NCI-H146 treated with DMSO at 0.1 percent for 48 hours (cell line): ENCODE data around the gene CYYR1.
"Not testable (repeated sequence)": the region's sequence is repeated elsewhere in the genome, so short reads cannot be mapped to it uniquely, and the experiment has no call there.

ENCODE experiments used
- DNase-seq: peaks from one replicate; lab custom pipeline; 2025; ENCODE audit not compliant: unreplicated experiment; lab: John Stamatoyannopoulos, UW

Gene CYYR1

DNA sequence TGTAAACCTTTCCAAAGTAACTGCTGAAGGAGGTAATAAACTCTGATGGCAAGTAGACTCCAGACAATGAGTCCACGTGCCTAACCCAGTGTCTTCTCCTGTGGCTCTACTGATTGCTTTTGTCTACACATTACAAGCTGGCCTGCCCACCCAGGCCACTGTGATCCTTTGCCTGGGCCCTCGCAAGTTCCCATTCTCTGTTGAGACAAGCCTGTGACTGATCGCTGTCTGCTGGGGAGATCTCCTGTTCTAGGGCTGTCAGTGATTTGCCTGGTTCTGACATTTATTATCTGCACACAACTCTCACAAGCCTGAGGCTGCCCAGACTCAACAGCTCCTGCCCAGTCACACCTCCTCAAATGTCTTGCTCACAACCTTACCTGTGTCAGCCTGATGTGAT is 81.4 kb downstream of the CYYR1 start:
- DNase-seq = no peak

DNA sequence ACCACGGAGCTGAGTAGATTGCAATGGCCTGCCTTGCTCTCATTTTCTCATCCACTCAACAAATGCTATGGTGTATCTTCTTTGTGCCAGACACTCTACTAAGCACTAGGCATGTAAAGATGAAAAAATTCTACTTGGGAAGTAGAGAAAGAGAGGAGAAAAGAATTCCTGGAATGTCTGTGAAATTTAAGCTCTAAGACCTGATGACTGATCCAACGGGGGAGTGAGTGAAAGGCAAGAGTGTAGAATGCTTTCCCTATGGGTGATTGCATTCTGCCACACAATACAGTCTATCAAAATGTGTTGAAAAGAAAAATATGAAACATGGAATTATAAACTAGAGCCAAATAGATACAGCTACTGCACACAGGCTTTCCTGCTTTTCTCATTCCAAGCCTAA is 82.3 kb downstream of the CYYR1 start:
- DNase-seq = no peak

DNA sequence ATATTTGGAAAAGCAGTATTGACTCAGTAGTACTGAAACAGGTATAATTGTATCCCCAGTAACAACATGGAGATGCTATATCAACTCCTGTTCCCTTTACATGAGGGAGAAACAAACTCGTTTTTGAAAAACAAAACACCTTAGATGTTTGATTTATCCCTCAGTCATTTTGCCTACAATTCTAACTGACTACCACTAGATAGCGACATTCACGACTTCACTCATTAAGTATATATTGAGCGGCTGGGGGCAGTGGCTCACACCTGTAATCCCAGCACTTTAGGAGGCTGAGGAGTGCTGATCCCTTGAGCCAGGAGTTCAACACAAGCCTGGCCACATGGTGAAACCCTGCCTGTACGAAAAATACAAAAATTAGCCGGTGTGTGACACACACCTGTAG is 83.3 kb downstream of the CYYR1 start:
- no peak for DNase-seq

DNA sequence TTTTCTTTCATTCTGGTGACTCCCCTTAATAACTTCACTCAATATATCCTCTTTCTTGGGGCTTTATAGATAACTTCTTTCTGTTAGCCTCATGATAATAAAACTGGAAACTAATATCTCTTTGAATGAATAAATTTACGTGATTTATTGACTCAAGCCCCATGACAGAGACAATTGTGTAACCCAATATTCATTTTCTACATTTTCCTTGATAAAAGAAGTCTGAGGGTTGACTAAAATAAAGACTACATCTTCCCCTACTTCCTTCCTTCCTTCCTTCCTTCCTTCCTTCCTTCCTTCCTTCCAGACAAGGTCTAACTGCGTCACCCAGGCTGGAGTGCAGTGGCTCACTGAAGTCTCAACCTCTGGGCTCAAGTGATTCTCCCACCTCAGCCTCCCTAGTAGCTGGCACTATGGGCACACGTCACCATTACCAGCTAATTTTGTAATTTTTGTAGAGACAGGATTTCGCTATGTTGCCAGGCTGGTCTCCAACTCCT is 85.1 kb downstream of the CYYR1 start:
- no peak for DNase-seq

DNA sequence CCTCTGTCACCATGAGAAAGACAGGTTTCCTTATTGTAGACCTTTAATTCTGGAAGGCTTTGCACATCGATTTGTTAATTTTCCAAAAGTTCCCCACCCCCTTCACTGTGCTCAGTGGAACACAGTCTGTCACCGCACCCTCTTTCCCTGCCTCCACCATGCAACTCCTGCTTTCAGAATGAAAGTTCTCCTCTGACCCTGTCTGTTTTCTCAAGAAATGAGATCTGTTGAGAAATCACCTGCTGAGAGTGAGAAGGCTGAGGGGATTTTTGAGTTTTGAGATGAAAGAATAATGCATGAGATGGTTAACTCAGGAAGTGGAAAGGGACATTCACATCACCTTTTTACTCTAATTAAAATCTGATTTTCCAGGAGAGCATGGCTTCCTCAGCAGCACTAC is 99.6 kb downstream of the CYYR1 start:
- no peak for DNase-seq

DNA sequence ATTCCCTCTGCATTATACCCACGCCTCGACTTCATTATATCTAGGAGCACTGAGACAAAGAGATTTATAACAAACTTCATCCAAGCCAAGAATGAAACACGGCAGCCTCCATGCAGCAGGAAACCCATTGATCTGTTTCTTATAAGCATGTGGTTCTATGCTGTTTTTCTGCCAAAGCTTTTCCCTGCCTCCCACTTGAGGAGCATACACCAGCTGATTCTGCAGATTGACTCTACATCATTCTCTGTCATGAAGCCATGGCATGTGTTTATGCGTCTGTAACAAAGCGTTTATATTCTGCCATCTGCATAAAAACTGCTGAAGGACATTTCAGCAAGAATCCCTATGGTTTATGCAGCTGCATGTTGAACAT is 102.0 kb downstream of the CYYR1 start:
- no peak for DNase-seq

DNA sequence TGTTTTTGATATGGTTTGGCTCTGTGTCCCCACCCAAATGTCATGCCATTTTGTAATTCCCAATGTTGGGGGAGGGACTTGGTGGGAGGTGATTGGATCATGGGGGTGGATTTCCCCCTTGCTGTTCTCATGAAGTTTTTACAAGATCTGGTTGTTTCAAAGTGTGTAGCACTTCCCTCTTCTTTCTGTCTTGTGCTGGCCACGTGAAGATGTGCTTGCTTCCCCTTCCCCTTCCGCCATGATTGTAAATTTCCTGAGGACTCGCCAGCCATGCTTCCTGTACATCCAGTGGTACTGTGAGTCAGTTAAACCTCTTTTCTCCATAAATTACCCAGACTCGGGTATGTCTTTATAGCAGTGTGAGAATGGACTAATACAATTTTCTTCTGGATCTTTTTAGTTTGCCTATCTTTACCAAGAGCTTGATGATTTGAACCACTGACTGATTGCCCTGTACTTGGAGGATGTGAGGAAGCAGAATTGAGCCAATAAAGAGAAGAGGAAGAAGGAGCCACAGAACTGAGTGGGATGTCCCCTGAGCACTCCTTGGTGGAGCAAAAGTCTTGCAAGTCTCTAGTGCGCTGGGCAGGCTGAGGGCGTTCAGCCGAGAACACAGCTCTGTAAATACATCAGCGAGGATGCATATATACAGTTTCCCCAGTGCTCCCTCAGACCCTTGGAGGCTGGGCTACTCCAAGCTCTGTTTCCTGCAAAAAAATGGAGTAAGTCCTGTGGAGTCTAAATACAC is 102.6 kb downstream of the CYYR1 start:
- no peak for DNase-seq

DNA sequence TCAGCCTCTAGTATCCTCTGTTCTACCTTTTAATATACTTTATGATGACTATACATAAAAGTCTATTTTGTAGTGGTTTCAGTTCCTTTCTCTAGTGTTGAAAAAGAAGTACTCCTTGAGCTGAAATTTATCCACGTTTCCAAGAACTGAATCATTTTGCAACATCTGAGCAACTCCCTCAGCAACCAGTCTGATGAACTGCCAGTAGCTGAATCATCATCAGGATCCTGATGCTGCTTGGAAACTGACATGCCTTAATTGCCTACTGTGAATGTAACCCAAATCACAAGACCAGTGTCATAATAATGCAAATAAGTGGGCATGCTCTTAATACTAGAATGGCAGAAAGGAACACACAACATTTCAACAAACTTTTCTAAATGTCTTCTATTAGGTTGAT is 103.3 kb downstream of the CYYR1 start:
- DNase-seq = no peak

DNA sequence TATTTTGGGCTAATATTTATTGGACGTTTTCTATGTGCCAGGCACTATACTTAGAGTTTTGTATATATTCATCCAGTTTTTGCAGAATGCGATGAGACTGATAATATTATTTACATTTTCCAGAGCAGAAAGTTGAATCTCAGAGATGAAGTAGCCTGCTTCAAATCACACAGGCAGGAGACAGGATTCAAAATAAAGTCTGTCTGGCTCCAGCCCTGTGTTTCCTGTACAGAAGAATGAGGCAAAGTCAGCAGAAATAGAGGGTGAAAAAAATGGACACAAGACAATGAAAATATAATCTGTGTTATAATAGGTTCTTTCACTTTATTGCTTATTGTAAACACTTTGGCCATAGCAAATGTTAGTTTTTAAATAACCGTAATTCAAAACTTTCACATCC is 107.2 kb downstream of the CYYR1 start:
- DNase-seq = no peak

DNA sequence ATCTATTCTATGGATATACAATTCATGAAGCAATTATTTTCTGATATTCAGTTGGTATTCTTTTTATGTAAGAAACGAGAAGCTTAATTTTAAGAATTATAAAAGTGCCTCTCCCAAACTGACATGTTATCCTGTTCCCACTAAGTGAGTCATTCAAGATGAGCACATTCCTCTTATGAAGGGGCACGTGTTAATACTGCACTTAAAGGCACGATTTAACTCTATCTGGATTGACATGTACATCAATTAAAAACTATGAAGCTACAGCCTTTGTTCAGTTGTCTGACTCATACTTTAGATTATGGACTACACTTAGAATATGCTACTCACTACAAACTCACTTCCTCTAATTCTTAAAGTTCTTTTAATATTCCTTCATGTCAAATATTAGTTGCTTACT is 111.6 kb downstream of the CYYR1 start:
- DNase-seq = no peak

DNA sequence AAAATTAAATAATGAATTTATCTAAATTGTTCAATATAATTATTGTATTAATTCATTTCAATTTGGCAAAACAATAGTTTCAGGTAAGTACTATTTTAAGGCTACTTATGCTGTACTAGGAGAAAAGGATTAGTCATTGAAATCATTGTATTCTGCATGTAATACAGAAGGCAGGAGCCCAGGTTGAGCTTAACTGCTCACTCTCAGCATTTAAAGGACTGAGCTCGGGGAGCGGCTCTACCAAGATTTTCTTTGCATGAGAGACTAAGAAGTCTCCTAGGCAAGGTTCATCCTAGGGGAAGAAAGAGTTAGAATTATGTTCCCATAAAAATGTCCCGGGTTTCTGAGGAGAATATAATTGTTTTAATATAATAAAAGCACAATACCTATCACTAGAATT is 112.5 kb downstream of the CYYR1 start:
- DNase-seq = no peak

DNA sequence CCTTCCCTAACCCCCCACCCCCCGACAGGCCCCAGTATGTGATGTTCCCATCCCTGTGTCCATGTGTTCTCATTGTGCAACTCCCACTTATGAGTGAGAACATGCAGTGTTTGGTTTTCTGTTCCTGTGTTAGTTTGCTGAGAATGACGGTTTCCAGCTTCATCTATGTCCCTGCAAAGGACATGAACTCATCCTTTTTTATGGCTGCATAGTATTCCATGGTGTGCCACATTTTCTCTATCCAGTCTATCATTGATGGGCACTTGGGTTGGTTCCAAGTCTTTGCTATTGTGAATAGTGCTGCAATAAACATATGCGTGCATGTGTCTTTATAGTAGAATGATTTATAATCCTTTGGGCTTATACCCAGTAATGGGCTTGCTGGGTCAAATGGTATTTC is 114.2 kb downstream of the CYYR1 start:
- DNase-seq = not testable (repeated sequence)

DNA sequence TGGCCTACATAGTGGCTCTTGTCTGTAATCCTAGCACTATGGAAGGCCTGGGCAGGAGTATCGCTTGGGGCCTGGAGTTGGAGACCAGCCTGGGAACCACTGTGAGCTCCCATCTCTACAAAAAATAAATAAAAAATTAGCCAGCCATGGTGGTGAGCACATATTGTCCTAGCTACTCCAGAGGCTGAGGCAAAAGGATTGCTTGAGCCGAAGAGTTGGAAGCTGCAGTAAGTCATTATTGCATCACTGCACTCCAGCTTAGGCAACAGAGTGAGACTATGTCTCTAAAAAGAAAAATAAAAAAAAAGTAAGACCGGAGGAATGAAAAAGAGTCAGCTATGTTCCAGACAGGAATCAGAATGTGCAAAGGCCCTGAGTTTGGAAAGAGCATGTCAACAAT is 115.3 kb downstream of the CYYR1 start:
- no peak for DNase-seq

DNA sequence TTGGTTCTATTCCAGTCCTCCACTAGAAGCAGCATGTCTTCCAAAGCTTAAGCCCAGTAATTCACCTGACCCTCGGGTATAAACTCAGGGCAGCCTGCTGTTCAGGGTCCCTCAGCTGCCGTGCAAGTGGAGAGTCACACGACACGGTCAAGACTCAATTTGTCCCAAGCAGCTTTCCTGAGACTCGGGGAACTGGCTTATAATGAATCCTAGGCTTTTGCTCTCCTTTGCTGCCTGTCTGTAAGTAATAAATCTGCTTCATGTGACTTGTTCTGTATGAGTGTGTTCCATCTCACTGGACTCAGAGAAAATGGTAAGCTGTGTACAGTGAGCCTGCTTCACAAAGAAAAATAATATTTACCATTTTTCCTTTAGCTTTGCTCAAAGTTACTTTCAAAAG is 119.8 kb downstream of the CYYR1 start:
- DNase-seq = no peak

DNA sequence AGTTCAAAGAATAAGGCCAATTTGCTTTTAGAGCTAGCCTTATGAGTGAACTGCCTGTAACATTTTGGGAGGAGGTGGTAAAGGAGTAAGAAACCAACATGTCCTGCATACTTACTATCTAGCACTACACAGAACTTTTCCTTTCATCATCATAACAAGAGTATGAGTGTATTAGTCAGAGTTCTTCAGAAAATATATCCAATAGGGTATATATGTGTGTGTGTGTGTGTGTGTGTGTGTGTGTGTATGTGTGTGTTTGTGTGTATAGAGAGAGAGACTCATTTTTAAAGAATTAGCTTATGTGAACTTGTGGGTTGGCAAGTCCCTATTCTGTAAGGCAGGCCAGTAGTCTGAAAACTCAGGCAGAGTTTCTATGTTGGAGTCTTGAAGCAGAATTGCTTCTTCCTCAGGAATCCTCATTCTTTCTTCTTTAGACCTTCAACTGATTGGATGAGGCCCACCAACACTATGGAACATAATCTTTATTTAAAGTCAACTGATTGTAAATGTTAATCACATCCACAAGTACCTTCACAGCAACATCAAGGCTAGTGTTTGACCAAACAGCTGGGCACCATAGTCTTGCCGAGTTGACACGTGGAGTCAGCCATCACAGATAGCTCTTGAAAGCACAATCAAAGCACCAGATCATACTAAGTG is 121.9 kb downstream of the CYYR1 start:
- DNase-seq = no peak

DNA sequence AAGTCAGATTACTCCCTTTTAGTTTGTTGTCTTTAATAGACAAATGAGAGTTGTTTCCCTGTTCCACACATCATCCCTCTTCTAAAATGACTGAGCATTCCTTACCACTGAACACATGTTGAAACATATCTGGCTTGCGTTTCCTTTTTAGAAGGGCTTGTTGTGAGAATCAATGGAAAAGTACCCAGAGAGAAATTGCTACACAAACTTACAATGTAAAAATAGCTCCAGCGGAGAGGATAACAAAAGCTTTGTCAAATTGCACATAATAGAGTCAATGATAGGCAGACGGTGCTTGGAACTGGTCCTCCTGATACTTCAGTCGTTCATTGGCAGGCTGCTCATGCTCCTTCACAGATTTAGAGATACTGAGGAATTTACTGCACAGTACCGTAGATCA is 123.9 kb downstream of the CYYR1 start:
- DNase-seq = no peak

DNA sequence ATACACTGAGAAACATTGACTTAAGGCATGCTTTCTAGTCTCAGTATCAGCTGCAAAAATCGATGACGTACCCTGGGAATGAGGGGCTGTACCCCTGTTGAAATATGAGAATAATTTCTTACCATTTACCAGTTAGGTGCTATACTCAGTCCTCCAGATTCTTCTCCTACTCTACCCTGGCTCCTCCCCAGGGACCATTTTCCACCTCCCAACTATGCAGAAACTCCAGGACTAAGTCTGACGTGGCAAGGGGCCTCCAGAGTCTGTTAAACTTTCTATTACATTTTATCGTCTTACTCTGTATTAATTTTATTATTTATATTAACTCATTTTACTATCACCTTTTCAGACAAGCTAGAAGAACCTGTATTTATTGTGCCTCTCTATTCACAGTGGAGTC is 124.3 kb downstream of the CYYR1 start:
- no peak for DNase-seq

DNA sequence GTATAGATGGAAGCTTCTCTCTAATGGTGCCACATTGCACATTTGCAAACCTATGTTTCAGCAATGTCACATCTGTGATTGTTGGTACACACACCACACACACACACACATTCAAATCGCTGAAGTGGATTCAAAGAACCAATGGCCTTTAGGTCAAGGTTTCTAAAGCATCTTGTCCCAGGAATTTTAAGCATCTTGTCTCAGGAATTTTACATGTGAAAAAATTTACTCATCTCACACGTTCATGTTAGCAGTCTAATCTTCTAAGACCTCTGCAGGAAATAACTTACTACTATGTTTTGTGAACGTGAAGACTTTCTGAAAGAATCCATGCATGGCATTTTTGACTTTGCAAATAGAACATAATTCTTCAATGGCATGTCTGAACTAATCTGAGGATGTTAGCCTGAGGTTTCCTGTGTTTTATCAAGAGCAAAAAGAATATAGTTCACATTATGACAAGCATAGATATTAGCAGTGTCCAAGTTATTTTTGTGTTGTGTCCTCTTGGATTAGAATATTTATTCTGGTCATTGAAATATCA is 125.1 kb downstream of the CYYR1 start:
- DNase-seq = no peak

DNA sequence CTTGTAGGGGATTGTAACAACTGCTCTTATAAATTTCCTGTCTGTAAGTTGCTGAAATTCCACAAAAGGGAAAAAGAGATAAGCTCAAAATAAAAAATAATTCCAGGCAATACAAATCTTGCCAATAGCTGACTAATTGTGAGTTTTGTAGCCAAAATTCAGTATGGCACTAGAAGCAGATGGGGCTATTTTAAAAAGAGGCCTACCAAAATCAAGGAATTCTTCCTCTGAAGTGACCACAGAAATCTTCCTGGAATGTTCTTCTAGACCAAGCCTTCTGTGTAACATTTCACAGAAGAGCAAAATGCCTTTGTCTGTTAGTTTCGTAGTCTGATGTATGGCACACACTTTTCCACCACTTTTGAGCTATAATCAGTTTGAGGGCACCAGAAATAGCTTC is 127.6 kb downstream of the CYYR1 start:
- no peak for DNase-seq

DNA sequence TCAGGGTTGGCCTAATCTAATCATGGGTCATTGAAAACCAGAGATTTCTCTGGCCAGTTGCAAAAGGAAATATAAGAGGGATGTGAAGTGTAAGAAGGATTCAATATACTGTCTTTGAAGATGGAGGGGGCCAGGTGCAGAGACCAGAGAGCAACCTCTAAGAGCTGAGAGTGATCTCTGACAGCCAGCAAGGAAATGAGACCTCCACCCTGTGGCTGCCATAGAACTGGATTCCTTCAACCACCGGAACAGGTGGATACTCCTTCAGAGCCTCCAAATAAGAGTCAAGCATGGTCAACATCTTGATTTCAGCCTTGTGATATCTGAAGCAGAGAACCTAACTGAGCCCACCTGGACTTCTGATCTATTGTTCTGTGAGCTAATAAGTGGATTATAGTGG is 128.4 kb downstream of the CYYR1 start:
- DNase-seq = no peak

DNA sequence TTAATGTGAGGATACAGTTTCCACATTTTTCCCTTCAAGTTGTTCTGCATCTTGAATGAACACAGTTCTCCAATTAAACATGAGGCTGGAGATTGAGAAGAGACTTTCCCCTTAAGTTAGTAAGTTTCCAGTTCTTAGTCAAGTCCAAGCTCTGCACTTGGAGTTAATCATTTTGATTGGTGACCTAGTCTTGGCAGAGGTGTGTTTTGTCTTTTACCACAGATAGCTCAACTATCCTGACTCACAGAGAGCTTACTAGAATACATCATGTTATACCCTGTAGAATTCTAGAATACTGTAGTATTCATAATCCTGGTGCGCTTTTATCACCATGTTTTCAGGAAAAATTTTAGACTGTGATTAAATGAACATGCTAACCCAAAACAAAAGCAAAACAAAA is 129.2 kb downstream of the CYYR1 start:
- DNase-seq = no peak

DNA sequence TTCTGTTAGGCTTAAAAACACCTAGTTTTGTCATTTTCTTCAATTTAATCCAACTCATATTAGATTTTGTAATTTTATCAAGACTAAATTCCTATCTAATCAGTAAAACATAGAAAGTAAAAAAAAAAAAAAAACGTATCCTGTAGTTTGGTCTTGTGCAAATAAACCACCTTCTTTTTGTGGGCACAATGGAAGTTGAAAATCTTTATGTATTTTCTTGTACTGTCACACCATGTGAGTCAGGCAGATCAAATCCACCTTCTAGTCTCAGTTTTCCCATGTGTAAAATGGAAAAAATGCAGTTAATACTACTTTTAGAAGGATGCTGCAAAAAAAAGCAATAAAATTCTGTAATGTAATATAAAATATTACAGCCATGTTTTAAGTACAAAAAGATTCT is 129.8 kb downstream of the CYYR1 start:
- DNase-seq = no peak

DNA sequence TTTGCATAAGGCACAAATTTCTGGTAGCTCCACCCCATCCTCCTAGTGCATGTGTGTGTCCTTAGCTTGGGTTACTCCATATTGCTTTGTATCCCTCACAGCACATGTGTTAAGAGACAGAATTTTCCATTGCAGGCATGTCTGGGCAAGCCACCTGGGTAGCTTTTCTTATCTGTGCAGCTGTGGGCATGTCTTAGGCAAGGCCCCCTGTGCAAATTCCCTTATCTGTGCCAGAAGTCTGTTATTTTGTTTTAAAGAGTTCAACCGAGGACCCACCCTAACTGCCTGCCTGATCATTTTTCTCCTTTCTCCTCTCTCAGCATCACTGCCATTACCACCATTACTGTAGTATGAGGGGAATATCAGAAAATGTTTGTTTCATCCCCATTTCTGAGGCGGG is 131.9 kb downstream of the CYYR1 start:
- no peak for DNase-seq
